Measurements from ENCODE around the gene ROR2. TPM values are rescaled to one million over a fixed set of nuclear protein-coding genes. Genes with fewer than 3 reads are reported as not detected.
A peak's percentile ranks its signal among the peaks of the same experiment; 100 is the strongest.

ROR2 gene
- total RNA-seq, 1 donor = 3.0 TPM

DNA sequence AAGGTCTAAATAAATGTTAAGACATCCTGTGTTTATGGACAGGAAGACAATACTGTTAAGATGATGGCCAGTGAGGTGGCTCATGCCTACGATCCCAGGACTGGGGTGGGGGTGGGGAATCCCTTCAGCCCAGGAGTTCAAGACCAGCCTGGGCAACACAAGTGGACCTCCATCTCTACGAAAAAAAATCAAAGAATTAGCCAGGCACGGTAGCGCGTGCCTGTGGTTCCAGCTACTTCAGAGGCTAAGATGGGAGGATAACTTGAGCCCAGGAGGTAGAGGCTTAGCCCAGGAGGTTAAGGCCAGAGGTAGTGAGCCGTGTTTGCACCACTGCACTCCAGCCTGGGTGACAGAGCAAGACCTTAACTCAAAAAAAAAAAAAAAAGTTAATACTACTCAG, 5.3 kb downstream of the ROR2 start:
- H3K4me3 ChIP-seq (ENCODE audit: low read depth, low read length) = no peak overlapping the region
- TF ChIP-seq, protein P1, sequence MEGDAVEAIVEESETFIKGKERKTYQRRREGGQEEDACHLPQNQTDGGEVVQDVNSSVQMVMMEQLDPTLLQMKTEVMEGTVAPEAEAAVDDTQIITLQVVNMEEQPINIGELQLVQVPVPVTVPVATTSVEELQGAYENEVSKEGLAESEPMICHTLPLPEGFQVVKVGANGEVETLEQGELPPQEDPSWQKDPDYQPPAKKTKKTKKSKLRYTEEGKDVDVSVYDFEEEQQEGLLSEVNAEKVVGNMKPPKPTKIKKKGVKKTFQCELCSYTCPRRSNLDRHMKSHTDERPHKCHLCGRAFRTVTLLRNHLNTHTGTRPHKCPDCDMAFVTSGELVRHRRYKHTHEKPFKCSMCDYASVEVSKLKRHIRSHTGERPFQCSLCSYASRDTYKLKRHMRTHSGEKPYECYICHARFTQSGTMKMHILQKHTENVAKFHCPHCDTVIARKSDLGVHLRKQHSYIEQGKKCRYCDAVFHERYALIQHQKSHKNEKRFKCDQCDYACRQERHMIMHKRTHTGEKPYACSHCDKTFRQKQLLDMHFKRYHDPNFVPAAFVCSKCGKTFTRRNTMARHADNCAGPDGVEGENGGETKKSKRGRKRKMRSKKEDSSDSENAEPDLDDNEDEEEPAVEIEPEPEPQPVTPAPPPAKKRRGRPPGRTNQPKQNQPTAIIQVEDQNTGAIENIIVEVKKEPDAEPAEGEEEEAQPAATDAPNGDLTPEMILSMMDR (IDR thresholded peaks at IDR 0.05; ENCODE audit: insufficient read depth, low read depth, low read length) = no peak
- DNase-seq (ENCODE audit: low read depth) = no peak

DNA sequence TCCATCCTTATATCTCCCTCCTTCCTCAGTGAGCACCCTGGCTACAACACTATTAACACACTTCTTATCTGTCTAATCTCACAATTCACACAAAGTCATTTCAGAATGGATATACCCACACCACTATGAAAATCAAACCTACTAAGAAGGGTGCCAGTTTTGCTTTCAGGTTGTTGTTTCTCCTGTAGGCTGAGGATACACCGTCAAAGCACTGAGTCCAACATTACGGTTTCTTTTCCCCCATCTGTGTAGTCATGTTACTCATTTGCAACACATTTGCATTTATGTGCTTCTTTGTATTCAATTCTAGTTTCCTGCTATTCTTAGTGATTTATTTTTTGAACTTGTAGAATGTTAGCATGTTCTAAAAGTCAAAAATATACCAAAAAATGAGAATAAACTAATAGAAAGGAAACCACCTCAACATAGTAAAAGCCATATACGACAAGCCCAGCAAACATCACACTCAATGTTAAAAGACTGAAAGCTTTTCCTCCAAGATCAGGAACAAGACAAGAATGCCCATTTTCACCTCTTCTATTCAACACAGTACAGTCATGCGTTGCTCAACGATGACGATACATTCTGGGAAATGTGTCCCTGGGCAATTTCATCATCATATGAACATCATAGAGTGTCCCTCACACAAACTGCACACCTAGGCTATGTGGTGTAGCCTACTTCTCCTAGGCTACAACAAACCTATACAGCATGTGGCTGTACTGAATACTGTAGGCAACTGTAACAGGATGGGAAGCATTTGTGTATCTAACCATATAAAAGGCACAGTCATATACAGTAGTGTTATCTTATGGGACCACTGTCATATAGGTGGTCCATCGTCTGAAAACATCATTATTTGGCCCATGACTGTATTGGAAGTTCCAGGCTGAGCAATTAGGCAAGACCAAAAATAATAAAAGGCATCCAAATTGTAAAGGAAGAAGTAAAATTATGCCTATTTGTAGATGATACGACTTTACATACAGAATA, 6.3 kb downstream of the ROR2 start:
- peak; percentile 54 for DNase-seq (ENCODE audit: low read depth)
- TF ChIP-seq, protein P1 (IDR thresholded peaks at IDR 0.05; ENCODE audit: insufficient read depth, low read depth, low read length) = no peak
- no peak overlapping the region for H3K4me3 ChIP-seq (ENCODE audit: low read depth, low read length)

DNA sequence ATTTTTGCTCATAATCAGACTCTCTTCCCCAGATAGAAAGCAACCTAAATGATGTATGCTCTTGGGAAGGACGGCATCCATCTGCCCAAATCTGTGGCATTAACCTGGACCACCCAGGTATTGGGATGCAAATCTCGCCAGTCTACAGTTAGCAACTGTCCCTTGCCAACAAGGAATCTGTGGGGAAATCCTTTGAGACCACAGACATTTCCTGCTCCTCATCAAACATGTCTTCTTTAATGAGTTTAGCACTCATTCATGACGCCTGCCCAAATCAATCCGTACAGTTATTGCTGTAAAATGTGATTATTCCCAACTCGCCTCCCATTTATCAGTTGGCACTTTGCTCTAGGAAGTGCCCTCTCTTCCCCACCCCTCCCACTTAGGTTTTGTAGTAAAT, 7.8 kb downstream of the ROR2 start:
- TF ChIP-seq, protein P1 (IDR thresholded peaks at IDR 0.05; ENCODE audit: insufficient read depth, low read depth, low read length) = no peak
- DNase-seq (ENCODE audit: low read depth) = peak; percentile 45
- no peak overlapping the region for H3K4me3 ChIP-seq (ENCODE audit: low read depth, low read length)

DNA sequence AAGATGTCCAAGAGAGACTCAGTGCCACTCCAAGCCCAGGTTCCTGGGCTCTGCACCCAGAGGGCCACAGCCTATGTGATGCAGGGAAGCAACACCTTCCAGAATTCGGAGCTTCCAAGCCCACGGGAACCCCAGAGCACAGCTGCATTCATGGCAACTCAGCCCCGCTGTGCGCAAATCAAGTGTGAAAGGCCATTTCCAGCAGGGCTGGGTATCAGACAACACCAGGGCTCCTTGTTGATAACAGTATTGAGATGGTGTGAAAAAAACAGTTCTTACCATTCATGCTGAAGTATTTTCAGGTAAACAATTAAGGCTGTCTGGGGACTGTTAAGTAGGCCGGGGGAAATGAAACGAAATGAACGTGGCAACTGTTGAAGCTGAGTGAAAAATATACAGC, 10.1 kb downstream of the ROR2 start:
- DNase-seq (ENCODE audit: low read depth) = no peak
- TF ChIP-seq, protein P1 (IDR thresholded peaks at IDR 0.05; ENCODE audit: insufficient read depth, low read depth, low read length) = no peak
- H3K4me3 ChIP-seq (ENCODE audit: low read depth, low read length) = no peak overlapping the region

DNA sequence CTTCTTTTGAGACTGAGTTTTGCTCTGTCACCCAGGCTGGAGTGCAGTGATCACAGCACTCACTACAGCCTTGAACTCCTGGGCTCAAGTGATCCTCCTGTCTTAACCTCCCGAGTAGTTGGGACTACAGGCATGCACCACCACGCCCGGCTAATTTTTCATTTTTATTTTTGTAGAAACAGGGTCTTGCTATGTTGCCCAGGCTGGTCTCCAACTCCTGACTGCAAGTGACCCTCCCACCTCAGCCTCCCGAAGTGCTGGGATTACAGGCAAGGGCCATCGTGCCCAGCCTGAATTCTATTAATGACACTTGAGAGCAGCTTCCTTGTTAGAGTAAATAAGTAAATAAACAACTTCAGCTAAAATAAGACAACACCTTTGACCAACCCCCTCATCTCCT, 12.3 kb downstream of the ROR2 start:
- TF ChIP-seq, protein P1 (IDR thresholded peaks at IDR 0.05; ENCODE audit: insufficient read depth, low read depth, low read length) = no peak
- H3K4me3 ChIP-seq (ENCODE audit: low read depth, low read length) = no peak overlapping the region
- DNase-seq (ENCODE audit: low read depth) = no peak

DNA sequence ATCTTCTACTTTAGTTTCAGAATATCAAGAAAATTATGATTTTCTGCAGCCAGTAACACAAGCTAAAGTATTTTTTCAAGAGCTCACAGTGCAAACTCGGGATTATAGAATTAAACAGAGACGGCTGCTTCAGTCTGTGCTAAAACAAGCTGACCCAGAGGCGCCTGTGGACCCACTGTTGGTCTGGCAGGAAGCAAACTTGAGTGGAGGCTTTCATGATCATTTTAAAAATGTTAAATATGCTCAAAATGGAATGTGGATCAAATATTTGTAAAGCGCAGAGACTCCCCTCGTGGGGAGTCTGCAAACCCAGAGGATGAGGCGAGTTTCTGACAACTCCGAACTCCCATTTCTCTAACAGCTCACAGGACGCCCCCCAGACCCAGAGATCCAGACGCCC, 13.0 kb downstream of the ROR2 start:
- H3K4me3 ChIP-seq (ENCODE audit: low read depth, low read length) = no peak overlapping the region
- DNase-seq (ENCODE audit: low read depth) = no peak
- TF ChIP-seq, protein P1 (IDR thresholded peaks at IDR 0.05; ENCODE audit: insufficient read depth, low read depth, low read length) = no peak

Measured in fibroblast of villous mesenchyme (primary cell).